Measurements from ENCODE around the gene DNM3.

GRCh38 chr1:172148707-172149106, 307.4 kb downstream of the DNM3 start:
- no peak for TF ChIP-seq POLR2A (IDR thresholded peaks at IDR 0.05)
- no peak for TF ChIP-seq CTCF (IDR thresholded peaks at IDR 0.05)

Data from adrenal gland (tissue), 5 donors.